ELF-1 (cell line): ENCODE results near the gene PTPRD.
"Not testable (repeated sequence)": the region's sequence is repeated elsewhere in the genome, so short reads cannot be mapped to it uniquely, and the experiment has no call there.

Source experiments
- DNase-seq: peaks from one replicate; pipeline ENCODE4 v3.0.0-alpha.2; 2016; ENCODE audit warnings: low read depth, low spot score

PTPRD gene

GRCh38 chr9:8725635-8726034, 1887.2 kb downstream of the PTPRD start:
- no peak for DNase-seq

- no peak for DNase-seq
These were observed 1888.4 kb downstream of the PTPRD start for GRCh38 chr9:8724284-8725018.

DNA sequence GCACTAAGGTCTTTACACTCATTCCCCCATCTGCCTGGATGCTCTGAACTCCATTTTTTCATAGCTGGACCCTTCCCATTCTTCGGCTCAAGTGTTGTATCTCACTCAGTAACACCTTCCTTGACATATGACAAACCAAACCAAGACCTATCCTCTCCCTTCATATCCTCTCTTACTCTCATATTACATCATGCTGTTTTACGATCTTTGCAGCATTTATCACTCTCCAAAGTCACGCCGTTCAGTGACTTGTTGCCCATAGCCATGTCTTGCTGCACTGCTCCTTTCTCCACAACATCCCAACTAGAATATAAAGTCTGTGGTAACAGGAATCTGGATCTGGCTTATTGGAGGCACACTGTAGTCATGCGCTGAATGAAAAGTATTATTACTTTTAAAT, 1889.6 kb downstream of the PTPRD start:
- no peak for DNase-seq

DNA sequence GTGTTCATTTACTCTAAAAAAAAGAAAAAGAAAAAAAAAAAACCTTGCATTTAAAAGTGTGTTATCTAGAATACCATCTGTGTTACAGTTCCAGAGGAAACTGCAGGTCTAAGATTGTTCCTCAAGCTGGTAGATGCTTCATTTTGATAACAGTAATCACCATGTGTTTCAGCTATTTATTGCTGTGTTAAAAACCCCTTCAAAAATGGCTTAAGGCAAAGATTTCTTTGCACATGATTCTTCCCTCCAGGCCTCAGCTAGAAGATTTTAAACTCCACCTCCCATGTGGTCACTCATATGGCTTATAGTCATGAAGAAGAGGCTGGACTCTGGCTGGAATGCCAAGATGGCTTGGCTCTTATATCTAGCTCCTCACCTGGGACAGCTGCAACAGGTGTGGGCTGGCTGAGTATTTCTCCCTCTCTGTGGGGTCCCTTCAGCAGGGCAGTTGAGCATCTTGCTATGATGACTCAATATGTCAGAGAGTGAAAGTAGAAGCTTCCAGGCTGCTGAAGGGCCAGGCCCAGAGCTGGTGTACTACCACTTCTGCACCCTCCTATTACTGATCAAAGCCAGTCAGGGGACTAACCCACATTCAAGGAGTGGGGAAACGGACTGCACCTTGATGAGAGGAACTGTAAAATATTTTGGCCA, 1892.8 kb downstream of the PTPRD start:
- DNase-seq, result no peak

DNA sequence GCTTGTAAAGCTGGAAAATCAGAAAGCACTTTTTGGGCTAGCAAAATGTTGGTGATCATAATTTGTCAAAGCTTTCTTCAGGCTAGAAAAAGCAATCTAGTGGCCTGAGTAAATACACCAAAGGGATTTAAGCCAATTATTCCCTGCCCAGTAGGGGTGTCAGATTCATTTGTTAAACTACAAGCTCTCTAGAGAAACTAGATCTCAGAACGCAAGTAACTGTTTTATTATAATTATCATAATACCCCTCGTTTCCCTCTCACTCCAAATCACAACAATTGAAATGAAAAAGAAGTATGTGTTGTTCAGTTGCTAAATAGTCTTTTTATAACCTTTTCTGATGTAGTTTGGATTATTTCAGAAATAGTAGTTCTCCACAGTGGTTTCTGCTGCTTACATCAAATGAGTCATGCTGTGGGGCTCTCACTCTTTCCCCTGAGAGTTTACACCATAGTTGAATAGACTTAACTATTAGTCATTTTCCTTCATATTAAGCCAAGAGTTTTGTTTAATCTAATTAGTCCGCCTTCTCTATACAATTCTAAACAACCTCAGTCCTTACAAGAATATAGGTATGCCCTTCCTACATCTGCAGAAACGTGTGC, 1894.6 kb downstream of the PTPRD start:
- no peak for DNase-seq

- DNase-seq, result no peak
These were observed 1895.7 kb downstream of the PTPRD start for GRCh38 chr9:8717146-8717545.

- DNase-seq, result no peak
These were observed 1897.0 kb downstream of the PTPRD start for GRCh38 chr9:8715788-8716187.

- no peak for DNase-seq
These were observed 1899.0 kb downstream of the PTPRD start for GRCh38 chr9:8713811-8714165.

DNA sequence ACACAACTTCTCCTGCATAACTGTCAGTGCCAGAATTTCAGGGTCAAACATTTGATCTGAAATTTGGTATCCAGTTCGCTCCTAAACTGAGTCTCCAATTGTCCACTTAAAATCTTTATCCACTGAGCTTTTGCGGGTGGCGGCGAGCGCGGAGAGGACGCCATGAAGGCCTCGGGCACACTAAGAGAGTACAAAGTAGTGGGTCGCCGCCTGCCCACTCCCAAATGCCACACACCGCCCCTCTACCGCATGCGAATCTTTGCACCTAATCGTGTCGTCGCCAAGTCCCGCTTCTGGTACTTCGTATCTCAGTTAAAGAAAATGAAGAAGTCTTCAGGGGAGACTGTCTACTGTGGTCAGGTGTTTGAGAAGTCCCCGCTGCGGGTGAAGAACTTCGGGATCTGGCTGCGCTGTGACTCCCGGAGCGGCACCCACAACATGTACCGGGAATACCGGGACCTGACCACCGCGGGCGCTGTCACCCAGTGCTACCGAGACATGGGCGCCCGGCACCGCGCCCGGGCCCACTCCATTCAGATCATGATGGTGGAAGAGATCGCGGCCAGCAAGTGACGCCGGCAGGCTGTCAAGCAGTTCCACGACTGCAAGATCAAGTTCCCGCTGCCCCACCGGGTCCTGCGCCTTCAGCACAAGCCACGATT, 1899.5 kb downstream of the PTPRD start:
- DNase-seq, result no peak

- no peak for DNase-seq
These were observed 1903.1 kb downstream of the PTPRD start for GRCh38 chr9:8709731-8710130.

DNA sequence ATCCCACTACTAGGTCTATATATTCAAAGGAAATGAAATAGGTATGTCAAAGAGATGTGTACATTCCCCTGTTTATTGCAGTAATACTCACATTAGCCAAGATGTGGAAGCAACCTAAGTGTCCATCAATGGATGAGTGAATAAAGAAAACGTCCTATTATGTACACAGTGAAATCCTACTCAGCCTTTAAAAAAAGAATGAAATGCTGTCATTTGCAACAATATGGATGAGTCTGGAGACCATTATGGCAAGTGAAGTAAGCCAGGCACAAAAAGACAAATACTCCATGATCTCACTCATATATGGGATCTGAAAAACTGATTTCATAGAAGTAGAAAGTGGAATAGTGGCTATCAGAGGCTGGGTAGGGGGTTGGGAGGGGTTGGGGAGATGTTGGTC, 1904.1 kb downstream of the PTPRD start:
- no peak for DNase-seq

GRCh38 chr9:8706998-8707397, 1905.8 kb downstream of the PTPRD start:
- no peak for DNase-seq

GRCh38 chr9:8706531-8706930, 1906.3 kb downstream of the PTPRD start:
- DNase-seq, result no peak

GRCh38 chr9:8705861-8706260, 1906.9 kb downstream of the PTPRD start:
- DNase-seq, result no peak

- DNase-seq, result no peak
These were observed 1908.9 kb downstream of the PTPRD start for GRCh38 chr9:8703904-8704303.

- DNase-seq, result no peak
These were observed 1910.9 kb downstream of the PTPRD start for GRCh38 chr9:8701904-8702303.

DNA sequence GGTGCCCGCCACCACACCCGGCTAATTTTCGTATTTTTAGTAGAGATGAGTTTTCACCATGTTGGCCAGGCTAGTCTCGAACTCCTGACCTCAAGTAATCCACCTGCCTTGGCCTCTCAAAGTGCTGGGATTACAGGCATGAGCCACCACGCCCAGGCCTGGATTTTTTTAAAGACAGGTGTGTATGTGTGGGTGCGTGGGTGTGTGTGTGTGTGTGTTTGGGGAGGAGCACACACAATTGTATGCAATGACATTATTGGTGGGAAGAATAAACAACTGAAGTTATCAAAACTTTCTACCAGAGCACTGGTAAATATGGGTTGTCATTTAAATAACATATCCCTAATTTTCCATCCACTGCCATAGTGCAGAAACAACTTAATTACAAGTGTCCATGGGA, 1915.2 kb downstream of the PTPRD start:
- DNase-seq, result not testable (repeated sequence)

DNA sequence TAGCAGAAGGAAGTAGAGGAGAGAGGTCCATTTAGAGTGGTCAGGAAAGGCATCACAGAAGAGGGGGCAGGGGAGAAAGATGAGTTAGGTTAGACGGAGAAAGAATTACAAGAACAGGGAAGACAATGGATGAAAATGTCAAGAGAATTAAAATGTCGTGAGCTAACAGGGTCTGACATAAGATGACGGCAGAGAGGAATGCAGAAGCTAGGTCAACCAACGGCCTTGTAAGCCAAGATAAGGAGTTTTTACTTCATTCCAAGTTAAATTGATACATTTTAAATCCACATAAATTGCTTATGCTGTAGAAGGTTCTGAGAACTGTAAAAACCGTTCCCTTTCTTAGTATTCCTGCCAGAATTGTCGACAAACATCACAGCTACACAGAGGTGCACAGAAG, 1916.3 kb downstream of the PTPRD start:
- DNase-seq, result no peak

GRCh38 chr9:8694983-8695588, 1917.7 kb downstream of the PTPRD start:
- DNase-seq, result no peak

DNA sequence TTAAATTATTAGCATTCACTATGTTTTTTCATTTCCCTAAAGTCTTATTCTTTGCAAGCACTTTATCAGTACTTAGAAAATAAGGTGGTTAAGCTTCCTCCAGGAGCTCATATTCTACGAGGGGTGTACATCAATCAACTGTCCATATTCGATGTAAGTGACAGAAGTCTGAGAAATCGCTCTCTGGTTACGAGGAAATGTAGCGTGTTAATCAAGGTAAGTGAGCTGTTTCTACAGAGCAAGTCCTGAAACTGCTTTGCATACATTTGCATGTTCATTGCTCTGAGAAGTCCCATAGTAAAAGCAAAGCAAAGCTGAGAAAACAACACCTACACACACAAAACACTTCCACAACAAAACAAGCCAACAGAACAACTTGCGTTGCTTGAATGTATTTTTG, 1919.3 kb downstream of the PTPRD start:
- DNase-seq, result no peak

GRCh38 chr9:8686516-8686915, 1926.3 kb downstream of the PTPRD start:
- no peak for DNase-seq

- no peak for DNase-seq
These were observed 1927.0 kb downstream of the PTPRD start for GRCh38 chr9:8685825-8686224.
